ENCODE results near the gene PRSS22. TPM values are rescaled to one million over a fixed set of nuclear protein-coding genes. Genes with fewer than 3 reads are reported as not detected.

PRSS22 gene
- total RNA-seq, 4 donors from 2014 or later = not detected

- Histone ChIP-seq H3K9me3 (no peaks in the 10 kb centered on the region), H3K4me3 (no peak overlapping the region), H3K4me1 (no peaks in the 10 kb centered on the region), H3K36me3 (no peaks in the 10 kb centered on the region), H3K27me3 (peaks cover 9 to 11% (median 9%) of the 10 kb centered on the region in 3 donors), H3K27ac (no peak overlapping the region)
- DNase-seq = no peak
- intact Hi-C loops (cut with DNase I; ENCODE audit: low total_unique reads) (no loop called here), in situ Hi-C loops (cut with MboI; ENCODE audit: low sequenced_read_pairs in 4 of 4) (no loop called here)
- ATAC-seq = no peak
- TF ChIP-seq POLR2A (IDR thresholded peaks at IDR 0.05) (no peak), CTCF (IDR thresholded peaks at IDR 0.05 in 4 of 5, conservative IDR thresholded peaks at IDR 0.05 in 1 of 5) (no peak)
These were observed 27.6 kb downstream of the PRSS22 start for GRCh38 chr16:2830355-2830695.

GRCh38 chr16:2829501-2830354, 28.2 kb downstream of the PRSS22 start, which contains the start of gene ZG16B:
TSS of gene ZG16B (plus strand) at chr16:2830303. CDS start at chr16:2830442, 139 bp downstream.
- ATAC-seq = no peak
- intact Hi-C loops (cut with DNase I; ENCODE audit: low total_unique reads) (no loop called here), in situ Hi-C loops (cut with MboI; ENCODE audit: low sequenced_read_pairs in 4 of 4) (no loop called here)
- no peaks in the 10 kb centered on the region for H3K4me1 ChIP-seq
- H3K9me3 ChIP-seq = no peaks in the 10 kb centered on the region
- no peak for DNase-seq
- TF ChIP-seq CTCF (IDR thresholded peaks at IDR 0.05 in 4 of 5, conservative IDR thresholded peaks at IDR 0.05 in 1 of 5) (no peak), POLR2A (IDR thresholded peaks at IDR 0.05) (no peak)
- H3K27me3 ChIP-seq = peaks cover 9 to 11% (median 9%) of the 10 kb centered on the region in 3 donors
- no peaks in the 10 kb centered on the region for H3K36me3 ChIP-seq
- no peak within 1 kb of the TSS for H3K27ac ChIP-seq
- no peak within 1 kb of the TSS for H3K4me3 ChIP-seq

- no peak overlapping the region for H3K4me3 ChIP-seq
- H3K9me3 ChIP-seq = no peaks in the 10 kb centered on the region
- DNase-seq = no peak
- H3K27me3 ChIP-seq = peaks cover 9 to 11% (median 9%) of the 10 kb centered on the region in 3 donors
- intact Hi-C loops (cut with DNase I; ENCODE audit: low total_unique reads) (no loop called here), in situ Hi-C loops (cut with MboI; ENCODE audit: low sequenced_read_pairs in 4 of 4) (no loop called here)
- H3K27ac ChIP-seq = no peak overlapping the region
- no peaks in the 10 kb centered on the region for H3K36me3 ChIP-seq
- no peak for ATAC-seq
- no peak for TF ChIP-seq CTCF (IDR thresholded peaks at IDR 0.05 in 4 of 5, conservative IDR thresholded peaks at IDR 0.05 in 1 of 5)
- no peak for TF ChIP-seq POLR2A (IDR thresholded peaks at IDR 0.05)
- H3K4me1 ChIP-seq = no peaks in the 10 kb centered on the region
These were observed 29.0 kb downstream of the PRSS22 start for GRCh38 chr16:2828876-2829430.

- ATAC-seq (no peak), DNase-seq (no peak)
- H3K9me3 ChIP-seq = no peaks in the 10 kb centered on the region
- intact Hi-C loops (cut with DNase I; ENCODE audit: low total_unique reads) = no loop called here
- peaks cover 9 to 11% (median 9%) of the 10 kb centered on the region in 3 donors for H3K27me3 ChIP-seq
- no peaks in the 10 kb centered on the region for H3K4me1 ChIP-seq
- H3K27ac ChIP-seq = no peak overlapping the region
- in situ Hi-C loops (cut with MboI; ENCODE audit: low sequenced_read_pairs in 4 of 4) = no loop called here
- H3K36me3 ChIP-seq = no peaks in the 10 kb centered on the region
- TF ChIP-seq POLR2A (IDR thresholded peaks at IDR 0.05) (no peak), CTCF (IDR thresholded peaks at IDR 0.05 in 4 of 5, conservative IDR thresholded peaks at IDR 0.05 in 1 of 5) (no peak)
- H3K4me3 ChIP-seq = no peak overlapping the region
These were observed 29.5 kb downstream of the PRSS22 start for GRCh38 chr16:2828521-2828840.
